Panc1 (cell line): Measurements from ENCODE around the gene PPP1R8. TPM values are rescaled to one million over a fixed set of nuclear protein-coding genes. Genes with fewer than 3 reads are reported as not detected.

Experiments used
- ATAC-seq: fragments of 200-7000 bp; cut with Tn5 transposase; 2 replicates; pipeline ENCODE4 v1.9.1; 2020; ENCODE audit warnings: mild to moderate bottlenecking, moderate library complexity
- BruUV-seq: library from RNA; stranded (reverse); fragments of 400-500 nt; replicated peaks from 2 replicates; lab custom pipeline; 2021; lab: Mats Ljungman, UMichigan
- CTCF ChIA-PET: fragments of 300-600 bp; sonication (Branson Sonifier 250); formaldehyde crosslinking; loops from one replicate; lab custom pipeline; 2022; ENCODE audit warnings: antibody characterized with exemption; lab: Charles Lee
- POLR2A ChIA-PET: fragments of 300-600 bp; sonication (Branson Sonifier 250); formaldehyde crosslinking; loops from one replicate; lab custom pipeline; 2022; ENCODE audit warnings: antibody characterized with exemption; lab: Charles Lee
- DNase-seq: peaks from one replicate; pipeline ENCODE4 v3.0.0-alpha.2; 2010; ENCODE audit warnings: low read depth, low spot score
- H3K27ac ChIP-seq: 2 replicates; pipeline ENCODE4 v1.5.1; 2011; ENCODE audit warnings: mild to moderate bottlenecking, low read length, inconsistent platforms
- H3K27me3 ChIP-seq: fragments of 200-500 bp; sonication (Bioruptor generic); 2 replicates; pipeline ENCODE4 v1.6.0; 2014; ENCODE audit warnings: low read length, inconsistent platforms; ENCODE audit not compliant: control insufficient read depth, insufficient read depth
- H3K36me3 ChIP-seq: fragments of 200-500 bp; sonication (Bioruptor generic); 2 replicates; pipeline ENCODE4 v1.5.1; 2014; ENCODE audit warnings: inconsistent platforms, mild to moderate bottlenecking, low read length, moderate library complexity; ENCODE audit not compliant: control insufficient read depth, insufficient read depth
- H3K4me1 ChIP-seq: 2 replicates; pipeline ENCODE4 v1.5.1; 2011; ENCODE audit warnings: inconsistent platforms, mild to moderate bottlenecking, low read length, moderate library complexity; ENCODE audit not compliant: control insufficient read depth, insufficient read depth
- H3K4me3 ChIP-seq, 2 experiments: 2 replicates each; pipeline ENCODE4 v1.5.1; 2011 to 2012; ENCODE audit warnings: low read depth in 2 of 2, low read length in 2 of 2, mild to moderate bottlenecking in 2 of 2, inconsistent platforms in 1 of 2, moderate library complexity in 1 of 2
- H3K9me3 ChIP-seq: fragments of 200-500 bp; sonication (Bioruptor generic); 2 replicates; pipeline ENCODE4 v1.5.1; 2014; ENCODE audit warnings: low read depth, mild to moderate bottlenecking, inconsistent platforms, low read length, moderate library complexity; ENCODE audit not compliant: control insufficient read depth, insufficient read depth
- CTCF ChIP-seq: fragments of 450-650 bp; IDR thresholded peaks from 2 replicates; pipeline ENCODE4 v1.5.1; 2017; ENCODE audit warnings: mild to moderate bottlenecking
- POLR2AphosphoS5 ChIP-seq: IDR thresholded peaks from 2 replicates; pipeline ENCODE4 v1.6.1; 2012; ENCODE audit warnings: mild to moderate bottlenecking, low read depth, low read length, moderate library complexity
- REST ChIP-seq, 2 experiments: IDR thresholded peaks; 2 replicates each; pipeline ENCODE4 v1.6.1; 2011 to 2012; ENCODE audit warnings: low read depth in 2 of 2, control low read depth in 1 of 2, low read length in 1 of 2, mild to moderate bottlenecking in 1 of 2, moderate library complexity in 1 of 2; ENCODE audit not compliant: insufficient read depth in 1 of 2
- SIN3A ChIP-seq: IDR thresholded peaks from 2 replicates; pipeline ENCODE4 v1.6.1; 2012; ENCODE audit warnings: low read depth, mild to moderate bottlenecking, low read length, moderate library complexity, borderline replicate concordance; ENCODE audit not compliant: insufficient read depth
- TCF7L2 ChIP-seq: IDR thresholded peaks from 2 replicates; pipeline ENCODE4 v1.6.1; 2011; ENCODE audit warnings: mild to moderate bottlenecking, low read depth, low read length, inconsistent platforms
- in situ Hi-C: cut with HindIII; loops from 2 replicates; pipeline ENCODE4 v1.10.0; 2016; ENCODE audit warnings: low sequenced_read_pairs, low pct_unique_long_range_greater_than_20kb
- intact Hi-C: fragments of 100-400 bp; cut with micrococcal nuclease; formaldehyde crosslinking; loops from one replicate; pipeline ENCODE4 v1.10.0; 2022; ENCODE audit not compliant: unreplicated experiment
- total RNA-seq: library from RNA; stranded (reverse); gene quantifications from one replicate; pipeline ENCODE4 v1.2.1, GENCODE V29; 2021; ENCODE audit not compliant: unreplicated experiment

PPP1R8 gene
- total RNA-seq, 1 experiment from 2014 or later = 59.7 TPM

DNA sequence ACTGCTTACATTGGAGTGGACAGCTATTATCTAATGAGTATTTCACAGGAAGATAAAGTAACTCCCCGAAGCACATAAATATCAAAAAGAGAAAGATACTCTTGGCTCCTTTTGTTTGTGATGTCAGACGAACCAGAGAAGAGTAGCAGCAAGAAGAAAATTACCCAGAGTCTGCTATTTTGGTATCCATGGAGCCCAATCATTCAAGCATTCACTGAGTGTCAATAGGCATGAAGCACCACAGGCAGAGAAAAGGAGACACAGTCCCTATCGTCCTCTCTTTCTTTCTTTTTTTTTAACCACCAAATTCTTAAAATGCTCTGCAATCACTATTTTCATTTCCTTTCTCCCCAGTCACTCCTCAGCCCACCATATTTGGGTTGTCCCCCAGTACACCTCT is 63.9 kb downstream of the PPP1R8 start:
- no peak for ATAC-seq
- Histone ChIP-seq H3K4me1 (no peaks in the 10 kb centered on the region), H3K36me3 (peaks cover 28% of the 10 kb centered on the region), H3K27me3 (no peaks in the 10 kb centered on the region), H3K27ac (no peak overlapping the region), H3K4me3 (no peak overlapping the region), H3K9me3 (no peaks in the 10 kb centered on the region)
- CTCF ChIA-PET = no interaction called here
- POLR2A ChIA-PET = no interaction called here
- no peak for DNase-seq
- in situ Hi-C loops (no loop called here), intact Hi-C loops (no loop called here)
- TF ChIP-seq POLR2AphosphoS5 (no peak), REST (IDR thresholded peaks at IDR 0.05; ENCODE audit: insufficient read depth in 1 of 2, low read depth in 2 of 2, low read length in 1 of 2) (no peak), SIN3A (no peak), CTCF (no peak), TCF7L2 (no peak)
- BruUV-seq = no TSS peak

Other genes with a start within 250 kb of the PPP1R8 start
- gene AHDC1, start 226.6 kb upstream of the PPP1R8 start, total RNA-seq = 47.1 TPM
- gene FGR, start 195.6 kb upstream of the PPP1R8 start, total RNA-seq = 0.18 TPM
- 39.1 TPM for gene IFI6, start 158.6 kb upstream of the PPP1R8 start, total RNA-seq
- 15.4 TPM for gene FAM76A, start 104.8 kb upstream of the PPP1R8 start, total RNA-seq
- gene STX12, start 57.6 kb upstream of the PPP1R8 start, total RNA-seq = 25.3 TPM
- 4.2 TPM for gene THEMIS2, start 41.8 kb downstream of the PPP1R8 start, total RNA-seq
- gene RPA2, start 83.8 kb downstream of the PPP1R8 start, total RNA-seq = 49.4 TPM
- 1.5 TPM for gene SMPDL3B, start 104.2 kb downstream of the PPP1R8 start, total RNA-seq
- 10.6 TPM for gene XKR8, start 129.2 kb downstream of the PPP1R8 start, total RNA-seq